NB4 (cell line): ENCODE measurements around the gene ANKRD28.

Source experiments
- CTCF ChIP-seq: IDR thresholded peaks from one replicate; pipeline ENCODE4 v1.5.1; 2012; ENCODE audit warnings: low read depth, low read length
- MAX ChIP-seq: IDR thresholded peaks from 2 replicates; pipeline ENCODE4 v1.6.1; 2011; ENCODE audit warnings: low read depth, low read length
- POLR2A ChIP-seq: IDR thresholded peaks from 2 replicates; pipeline ENCODE4 v1.6.1; 2011; ENCODE audit warnings: mild to moderate bottlenecking; ENCODE audit not compliant: insufficient read length; ENCODE audit errors: extremely low read depth

DNA sequence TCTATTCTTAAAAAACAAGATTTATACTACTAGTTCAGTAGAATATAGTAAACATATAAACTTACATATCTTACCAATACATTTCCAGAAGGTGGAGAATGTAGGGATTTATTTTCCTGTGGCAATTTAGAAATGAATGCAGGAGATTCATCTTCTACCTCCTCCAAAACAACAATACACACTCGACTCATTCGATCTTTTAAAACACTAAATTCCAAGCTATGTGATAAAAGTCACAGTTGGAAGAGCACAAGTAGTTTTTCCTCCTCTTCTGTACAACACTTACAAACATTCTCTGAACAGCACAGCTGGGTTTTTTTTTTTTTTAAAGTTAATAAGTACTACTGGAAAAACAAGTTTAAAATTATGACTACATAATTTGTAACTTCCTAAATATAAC, 1.4 kb downstream of the ANKRD28 start:
- TF ChIP-seq CTCF (no peak), POLR2A (no peak), MAX (no peak)
